DMS153 treated with DMSO at 0.1 percent for 48 hours (cell line): ENCODE data around the gene SLC3A2.
A peak's percentile ranks its signal among the peaks of the same experiment; 100 is the strongest.

Experiments used
- DNase-seq: peaks from one replicate; lab custom pipeline; 2025; ENCODE audit not compliant: unreplicated experiment; lab: John Stamatoyannopoulos, UW

The SLC3A2 gene

GRCh38 chr11:62880231-62880802 is 379 bp upstream of the SLC3A2 start:
- no peak for DNase-seq

- peak; percentile 71 for DNase-seq
Observed at GRCh38 chr11:62881579-62882430, 1.1 kb downstream of the SLC3A2 start.

- DNase-seq, result no peak
Observed at GRCh38 chr11:62882431-62882749, 1.7 kb downstream of the SLC3A2 start.

GRCh38 chr11:62882788-62883501 is 2.2 kb downstream of the SLC3A2 start:
- no peak for DNase-seq

GRCh38 chr11:62883673-62884072 is 3.0 kb downstream of the SLC3A2 start:
- no peak for DNase-seq

- no peak for DNase-seq
Observed at GRCh38 chr11:62885137-62885750, 4.5 kb downstream of the SLC3A2 start.

GRCh38 chr11:62888406-62888805 is 7.7 kb downstream of the SLC3A2 start:
- DNase-seq, result no peak

GRCh38 chr11:62889126-62889483 is 8.4 kb downstream of the SLC3A2 start:
- no peak for DNase-seq

GRCh38 chr11:62889484-62890437 is 9.1 kb downstream of the SLC3A2 start:
- DNase-seq, result no peak

- no peak for DNase-seq
Observed at GRCh38 chr11:62892077-62892922, 11.6 kb downstream of the SLC3A2 start.

GRCh38 chr11:62895501-62895900 is 14.8 kb downstream of the SLC3A2 start:
- DNase-seq, result no peak

- no peak for DNase-seq
Observed at GRCh38 chr11:62896049-62896448, 15.4 kb downstream of the SLC3A2 start.

- no peak for DNase-seq
Observed at GRCh38 chr11:62897311-62897710, 16.6 kb downstream of the SLC3A2 start.

- no peak for DNase-seq
Observed at GRCh38 chr11:62898027-62898426, 17.3 kb downstream of the SLC3A2 start.

GRCh38 chr11:62902932-62903331 is 22.2 kb downstream of the SLC3A2 start:
- DNase-seq, result no peak

- no peak for DNase-seq
Observed at GRCh38 chr11:62905296-62905695, 24.6 kb downstream of the SLC3A2 start.

- DNase-seq, result peak; percentile 69
Observed at GRCh38 chr11:62905927-62906531, 25.3 kb downstream of the SLC3A2 start.

- no peak for DNase-seq
Observed at GRCh38 chr11:62908468-62909072, 27.9 kb downstream of the SLC3A2 start.
